ENCODE data around the gene HLA-DPA1.

GRCh38 chr6:33019372-33019771 is 54.1 kb downstream of the HLA-DPA1 start:
- no peak for TF ChIP-seq CTCF (IDR thresholded peaks at IDR 0.05)
- no peak for TF ChIP-seq POLR2A (IDR thresholded peaks at IDR 0.05)

Measured in Peyer's patch (tissue), 4 donors.